GM12892 (cell line): Measurements from ENCODE around the gene EMID1.

Experiments used
- POLR2A ChIP-seq: IDR thresholded peaks from 2 replicates; pipeline ENCODE4 v1.6.1; 2011; ENCODE audit warnings: low read depth, low read length, control low read depth
- TAF1 ChIP-seq: IDR thresholded peaks from 2 replicates; pipeline ENCODE4 v1.6.1; 2011; ENCODE audit warnings: low read depth, mild to moderate bottlenecking, control low read depth, low read length, borderline replicate concordance

- TF ChIP-seq POLR2A (peak; percentile 92), TAF1 (peak; percentile 95)
Observed at GRCh38 chr22:29267858-29268510, 62.3 kb downstream of the EMID1 start, which contains the start of the genes EWSR1 and RHBDD3.
